ENCODE measurements around the gene PROCA1. TPM values are rescaled to one million over a fixed set of nuclear protein-coding genes. Genes with fewer than 3 reads are reported as not detected.
A peak's percentile ranks its signal among the peaks of the same experiment; 100 is the strongest.

Gene PROCA1
- total RNA-seq, 1 donor from 2014 or later, result 12.0 TPM

- Mint-ChIP-seq H3K4me1 (ENCODE audit: unreplicated experiment) (peaks cover 44% of the 10 kb centered on the region), H3K27ac (ENCODE audit: unreplicated experiment) (peak overlapping the region; percentile 10), H3K4me3 (ENCODE audit: unreplicated experiment) (peak overlapping the region; percentile 38), H3K36me3 (ENCODE audit: low read depth, unreplicated experiment) (peaks cover 42% of the 10 kb centered on the region), H3K9me3 (ENCODE audit: unreplicated experiment) (peaks cover 4% of the 10 kb centered on the region), H3K27me3 (ENCODE audit: unreplicated experiment) (peaks cover 22% of the 10 kb centered on the region)
- no peak for DNase-seq (ENCODE audit: low spot score)
- TF ChIP-seq, protein P1, sequence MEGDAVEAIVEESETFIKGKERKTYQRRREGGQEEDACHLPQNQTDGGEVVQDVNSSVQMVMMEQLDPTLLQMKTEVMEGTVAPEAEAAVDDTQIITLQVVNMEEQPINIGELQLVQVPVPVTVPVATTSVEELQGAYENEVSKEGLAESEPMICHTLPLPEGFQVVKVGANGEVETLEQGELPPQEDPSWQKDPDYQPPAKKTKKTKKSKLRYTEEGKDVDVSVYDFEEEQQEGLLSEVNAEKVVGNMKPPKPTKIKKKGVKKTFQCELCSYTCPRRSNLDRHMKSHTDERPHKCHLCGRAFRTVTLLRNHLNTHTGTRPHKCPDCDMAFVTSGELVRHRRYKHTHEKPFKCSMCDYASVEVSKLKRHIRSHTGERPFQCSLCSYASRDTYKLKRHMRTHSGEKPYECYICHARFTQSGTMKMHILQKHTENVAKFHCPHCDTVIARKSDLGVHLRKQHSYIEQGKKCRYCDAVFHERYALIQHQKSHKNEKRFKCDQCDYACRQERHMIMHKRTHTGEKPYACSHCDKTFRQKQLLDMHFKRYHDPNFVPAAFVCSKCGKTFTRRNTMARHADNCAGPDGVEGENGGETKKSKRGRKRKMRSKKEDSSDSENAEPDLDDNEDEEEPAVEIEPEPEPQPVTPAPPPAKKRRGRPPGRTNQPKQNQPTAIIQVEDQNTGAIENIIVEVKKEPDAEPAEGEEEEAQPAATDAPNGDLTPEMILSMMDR (IDR thresholded peaks at IDR 0.05; ENCODE audit: unreplicated experiment), result no peak
Measured at GRCh38 chr17:28756049-28756804, 44.5 kb upstream of the PROCA1 start.

DNA sequence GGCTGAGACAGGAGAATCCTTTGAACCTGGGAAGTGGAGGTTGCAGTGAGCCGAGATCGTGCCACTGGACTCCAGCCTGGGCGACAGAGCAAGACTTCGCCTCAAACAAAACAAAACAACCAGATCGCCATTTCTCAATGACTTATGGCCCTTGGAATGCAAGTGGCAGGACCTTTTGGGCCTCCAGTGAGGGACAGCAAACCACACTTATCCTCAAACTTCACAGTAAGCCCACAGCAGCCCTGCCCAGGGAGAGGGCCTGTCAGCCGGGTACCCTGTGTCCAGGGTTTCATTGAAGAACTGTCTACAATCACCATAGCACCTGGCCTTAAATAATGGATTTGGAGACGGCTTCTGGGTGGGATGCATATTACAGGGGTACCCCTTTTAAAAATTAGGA is 43.8 kb upstream of the PROCA1 start:
- Mint-ChIP-seq H3K4me1 (ENCODE audit: unreplicated experiment) (peaks cover 39% of the 10 kb centered on the region), H3K9me3 (ENCODE audit: unreplicated experiment) (peaks cover 4% of the 10 kb centered on the region), H3K27me3 (ENCODE audit: unreplicated experiment) (peaks cover 22% of the 10 kb centered on the region), H3K27ac (ENCODE audit: unreplicated experiment) (no peak overlapping the region), H3K36me3 (ENCODE audit: low read depth, unreplicated experiment) (peaks cover 38% of the 10 kb centered on the region), H3K4me3 (ENCODE audit: unreplicated experiment) (no peak overlapping the region)
- no peak for DNase-seq (ENCODE audit: low spot score)
- TF ChIP-seq, protein P1 (IDR thresholded peaks at IDR 0.05; ENCODE audit: unreplicated experiment), result no peak

DNA sequence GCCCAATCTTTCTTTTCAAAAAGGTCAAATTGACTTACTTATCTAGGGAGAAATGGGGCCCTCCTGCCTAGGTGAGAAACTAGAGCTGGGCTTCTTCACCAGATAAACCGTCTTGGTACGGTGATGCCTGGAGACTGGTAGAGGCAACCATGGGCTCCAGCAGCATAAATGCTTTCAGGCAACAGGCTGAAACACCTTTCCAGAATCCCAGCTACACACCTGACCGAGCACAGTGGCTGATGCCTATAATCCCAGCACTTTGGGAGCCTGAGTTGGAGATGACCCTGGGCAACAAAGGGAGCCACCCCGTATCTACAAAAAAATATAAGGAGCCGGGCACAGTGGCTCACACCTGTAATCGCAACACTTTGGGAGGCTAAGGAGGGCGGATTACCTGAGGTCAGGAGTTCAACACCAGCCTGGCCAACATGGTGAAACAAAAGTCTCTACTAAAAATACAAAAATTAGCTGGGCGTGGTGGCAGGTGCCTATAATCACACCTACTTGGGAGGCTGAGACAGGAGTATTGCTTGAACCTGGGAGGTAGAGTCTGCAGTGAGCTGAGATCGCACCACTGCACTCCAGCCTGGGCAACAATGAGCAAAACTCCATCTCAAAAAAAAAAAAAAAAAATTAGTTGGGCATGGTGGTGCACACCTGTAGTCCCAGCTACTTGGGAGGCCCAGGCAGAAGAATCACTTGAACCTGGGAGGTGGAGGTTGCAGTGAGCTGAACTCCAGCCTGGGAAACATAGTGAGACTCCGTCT is 40.1 kb upstream of the PROCA1 start:
- no peak overlapping the region for H3K4me3 Mint-ChIP-seq (ENCODE audit: unreplicated experiment)
- H3K36me3 Mint-ChIP-seq (ENCODE audit: low read depth, unreplicated experiment), result peaks cover 21% of the 10 kb centered on the region
- H3K27me3 Mint-ChIP-seq (ENCODE audit: unreplicated experiment), result peaks cover 11% of the 10 kb centered on the region
- H3K9me3 Mint-ChIP-seq (ENCODE audit: unreplicated experiment), result peaks cover 4% of the 10 kb centered on the region
- H3K4me1 Mint-ChIP-seq (ENCODE audit: unreplicated experiment), result peaks cover 33% of the 10 kb centered on the region
- TF ChIP-seq, protein P1 (IDR thresholded peaks at IDR 0.05; ENCODE audit: unreplicated experiment), result no peak
- H3K27ac Mint-ChIP-seq (ENCODE audit: unreplicated experiment), result no peak overlapping the region
- DNase-seq (ENCODE audit: low spot score), result no peak

- Mint-ChIP-seq H3K27me3 (ENCODE audit: unreplicated experiment) (peaks cover 9% of the 10 kb centered on the region), H3K4me1 (ENCODE audit: unreplicated experiment) (peaks cover 37% of the 10 kb centered on the region), H3K4me3 (ENCODE audit: unreplicated experiment) (peak overlapping the region; percentile 73), H3K27ac (ENCODE audit: unreplicated experiment) (peak overlapping the region; percentile 36), H3K9me3 (ENCODE audit: unreplicated experiment) (no peaks in the 10 kb centered on the region), H3K36me3 (ENCODE audit: low read depth, unreplicated experiment) (peaks cover 12% of the 10 kb centered on the region)
- peak; percentile 96 for DNase-seq (ENCODE audit: low spot score)
- TF ChIP-seq, protein P1 (IDR thresholded peaks at IDR 0.05; ENCODE audit: unreplicated experiment), result peak; percentile 96
Measured at GRCh38 chr17:28750178-28751047, 38.7 kb upstream of the PROCA1 start.

All from endothelial cell (in vitro differentiated cells).